Measurements from ENCODE around the gene REPIN1. TPM values are rescaled to one million over a fixed set of nuclear protein-coding genes. Genes with fewer than 3 reads are reported as not detected.

REPIN1 gene
- polyA plus RNA-seq, 2 of the 4 experiments (the other 2 are of a cell fraction): 48.1 to 101 TPM

DNA sequence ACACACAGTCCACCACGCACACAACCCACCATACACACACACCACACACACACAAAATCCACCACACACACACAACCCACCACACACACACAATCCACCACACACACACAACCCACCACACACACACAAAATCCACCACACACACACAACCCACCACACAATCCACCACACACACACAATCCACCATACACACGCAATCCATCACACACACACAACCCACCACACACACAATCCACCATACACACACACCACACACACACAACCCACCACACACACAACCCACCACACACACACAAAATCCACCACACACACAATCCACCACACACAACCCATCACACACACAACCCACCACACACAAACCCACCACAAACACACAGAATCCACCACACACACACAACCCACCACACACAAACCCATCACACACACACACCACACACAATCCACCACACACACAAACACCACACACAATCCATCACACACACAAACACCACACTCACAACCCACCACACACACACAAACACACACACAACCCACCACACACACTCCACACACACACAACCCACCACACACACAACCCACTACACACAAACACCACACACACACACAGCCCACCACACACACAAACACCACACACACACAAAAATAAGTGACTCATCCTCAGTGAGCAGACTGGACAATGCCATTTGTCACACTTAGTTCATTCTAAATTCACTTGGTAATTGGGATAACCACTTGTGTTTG, 8.8 kb upstream of the REPIN1 start:
- H3K4me1 ChIP-seq: peaks cover 3% of the 10 kb centered on the region; the same call in 1 of the 3 replicates
- no peak for FAIRE-seq
- DNase-seq (ENCODE audit: low read depth in 1 of 2, low spot score in 1 of 2): no peak
- POLR2A ChIA-PET: no interaction called here
- H3K4me2 ChIP-seq: no peak overlapping the region
- no peak overlapping the region for H3K27ac ChIP-seq
- WGBS (ENCODE audit: missing lambda C conversion rate): 90% methylated on average over 2 of the region's 2 CpGs
- TF ChIP-seq CHD4 (IDR thresholded peaks at IDR 0.05; ENCODE audit: borderline replicate concordance) (0 out of 2 replicates have a peak, but pooled peaks have one; percentile 33), RAD21 (conservative IDR thresholded peaks at IDR 0.05 in 1 of 2, IDR thresholded peaks at IDR 0.05 in 1 of 2) (no peak)
- TF ChIP-seq, protein P1, sequence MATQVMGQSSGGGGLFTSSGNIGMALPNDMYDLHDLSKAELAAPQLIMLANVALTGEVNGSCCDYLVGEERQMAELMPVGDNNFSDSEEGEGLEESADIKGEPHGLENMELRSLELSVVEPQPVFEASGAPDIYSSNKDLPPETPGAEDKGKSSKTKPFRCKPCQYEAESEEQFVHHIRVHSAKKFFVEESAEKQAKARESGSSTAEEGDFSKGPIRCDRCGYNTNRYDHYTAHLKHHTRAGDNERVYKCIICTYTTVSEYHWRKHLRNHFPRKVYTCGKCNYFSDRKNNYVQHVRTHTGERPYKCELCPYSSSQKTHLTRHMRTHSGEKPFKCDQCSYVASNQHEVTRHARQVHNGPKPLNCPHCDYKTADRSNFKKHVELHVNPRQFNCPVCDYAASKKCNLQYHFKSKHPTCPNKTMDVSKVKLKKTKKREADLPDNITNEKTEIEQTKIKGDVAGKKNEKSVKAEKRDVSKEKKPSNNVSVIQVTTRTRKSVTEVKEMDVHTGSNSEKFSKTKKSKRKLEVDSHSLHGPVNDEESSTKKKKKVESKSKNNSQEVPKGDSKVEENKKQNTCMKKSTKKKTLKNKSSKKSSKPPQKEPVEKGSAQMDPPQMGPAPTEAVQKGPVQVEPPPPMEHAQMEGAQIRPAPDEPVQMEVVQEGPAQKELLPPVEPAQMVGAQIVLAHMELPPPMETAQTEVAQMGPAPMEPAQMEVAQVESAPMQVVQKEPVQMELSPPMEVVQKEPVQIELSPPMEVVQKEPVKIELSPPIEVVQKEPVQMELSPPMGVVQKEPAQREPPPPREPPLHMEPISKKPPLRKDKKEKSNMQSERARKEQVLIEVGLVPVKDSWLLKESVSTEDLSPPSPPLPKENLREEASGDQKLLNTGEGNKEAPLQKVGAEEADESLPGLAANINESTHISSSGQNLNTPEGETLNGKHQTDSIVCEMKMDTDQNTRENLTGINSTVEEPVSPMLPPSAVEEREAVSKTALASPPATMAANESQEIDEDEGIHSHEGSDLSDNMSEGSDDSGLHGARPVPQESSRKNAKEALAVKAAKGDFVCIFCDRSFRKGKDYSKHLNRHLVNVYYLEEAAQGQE (IDR thresholded peaks at IDR 0.05): no peak
- H3K9me3 ChIP-seq: no peaks in the 10 kb centered on the region
- no peak for ATAC-seq
- no peak overlapping the region for H3K4me3 ChIP-seq
- CTCF ChIA-PET: no interaction called here

DNA sequence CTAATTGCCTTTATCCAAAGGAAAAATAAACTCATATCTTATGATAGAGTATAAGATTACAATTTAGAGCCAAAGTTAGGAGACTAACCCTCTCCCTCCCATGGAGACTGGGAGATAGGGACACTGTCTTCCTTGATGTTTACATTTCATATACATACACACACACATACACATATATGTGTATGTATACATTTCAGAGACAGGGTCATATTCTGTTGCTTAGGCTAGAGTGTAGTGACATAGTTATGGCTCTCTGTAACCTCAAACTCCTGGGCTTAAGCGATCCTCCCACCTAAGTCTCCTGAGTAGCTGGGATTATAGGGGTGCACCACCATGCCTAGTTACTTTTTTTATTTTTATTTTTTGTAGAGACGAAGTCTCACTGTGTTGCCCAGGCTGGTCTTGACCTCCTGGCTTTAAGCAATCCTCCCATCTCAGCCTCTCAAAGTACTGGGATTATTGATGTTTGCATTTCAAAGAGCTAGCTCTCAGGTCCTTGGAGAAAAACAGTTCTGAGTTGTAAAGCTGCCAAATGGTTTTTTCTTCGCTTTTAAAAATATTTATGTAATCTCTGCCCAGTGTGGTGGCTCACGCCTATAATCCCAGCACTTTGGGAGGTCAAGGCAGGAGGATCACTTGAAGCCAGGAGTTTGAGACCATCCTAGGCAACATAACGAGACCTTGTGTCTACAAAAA, 8.1 kb upstream of the REPIN1 start:
- ChIA-PET CTCF (no interaction called here), POLR2A (no interaction called here)
- TF ChIP-seq, protein P2, sequence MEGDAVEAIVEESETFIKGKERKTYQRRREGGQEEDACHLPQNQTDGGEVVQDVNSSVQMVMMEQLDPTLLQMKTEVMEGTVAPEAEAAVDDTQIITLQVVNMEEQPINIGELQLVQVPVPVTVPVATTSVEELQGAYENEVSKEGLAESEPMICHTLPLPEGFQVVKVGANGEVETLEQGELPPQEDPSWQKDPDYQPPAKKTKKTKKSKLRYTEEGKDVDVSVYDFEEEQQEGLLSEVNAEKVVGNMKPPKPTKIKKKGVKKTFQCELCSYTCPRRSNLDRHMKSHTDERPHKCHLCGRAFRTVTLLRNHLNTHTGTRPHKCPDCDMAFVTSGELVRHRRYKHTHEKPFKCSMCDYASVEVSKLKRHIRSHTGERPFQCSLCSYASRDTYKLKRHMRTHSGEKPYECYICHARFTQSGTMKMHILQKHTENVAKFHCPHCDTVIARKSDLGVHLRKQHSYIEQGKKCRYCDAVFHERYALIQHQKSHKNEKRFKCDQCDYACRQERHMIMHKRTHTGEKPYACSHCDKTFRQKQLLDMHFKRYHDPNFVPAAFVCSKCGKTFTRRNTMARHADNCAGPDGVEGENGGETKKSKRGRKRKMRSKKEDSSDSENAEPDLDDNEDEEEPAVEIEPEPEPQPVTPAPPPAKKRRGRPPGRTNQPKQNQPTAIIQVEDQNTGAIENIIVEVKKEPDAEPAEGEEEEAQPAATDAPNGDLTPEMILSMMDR (IDR thresholded peaks at IDR 0.05): no peak
- TF ChIP-seq MAFK (IDR thresholded peaks at IDR 0.05; ENCODE audit: partially characterized antibody) (no peak), CHD2 (IDR thresholded peaks at IDR 0.05; ENCODE audit: low read length, partially characterized antibody) (no peak), RCOR1 (IDR thresholded peaks at IDR 0.05; ENCODE audit: low read depth, low read length) (no peak), CBX2 (IDR thresholded peaks at IDR 0.05; ENCODE audit: borderline replicate concordance, low read depth) (no peak), ZC3H11A (IDR thresholded peaks at IDR 0.05) (no peak), HOXB13 (CRISPR knock-in tag; IDR thresholded peaks at IDR 0.05; ENCODE audit: low read depth) (no peak), MYC (IDR thresholded peaks at IDR 0.05; ENCODE audit: borderline replicate concordance, low read length) (no peak), FOXS1 (CRISPR knock-in tag; IDR thresholded peaks at IDR 0.05) (no peak)
- DNase-seq (ENCODE audit: low read depth in 1 of 2, low spot score in 1 of 2) (no peak), FAIRE-seq (no peak), ATAC-seq (no peak)
- Histone ChIP-seq H3K4me2 (no peak overlapping the region), H3K4me3 (no peak overlapping the region), H3K4me1 (no peaks in the 10 kb centered on the region; the same call in 2 of the 3 replicates), H3K9me3 (no peaks in the 10 kb centered on the region), H3K27ac (no peak overlapping the region)
- 65% methylated on average over 5 of the region's 5 CpGs for WGBS (ENCODE audit: missing lambda C conversion rate)

DNA sequence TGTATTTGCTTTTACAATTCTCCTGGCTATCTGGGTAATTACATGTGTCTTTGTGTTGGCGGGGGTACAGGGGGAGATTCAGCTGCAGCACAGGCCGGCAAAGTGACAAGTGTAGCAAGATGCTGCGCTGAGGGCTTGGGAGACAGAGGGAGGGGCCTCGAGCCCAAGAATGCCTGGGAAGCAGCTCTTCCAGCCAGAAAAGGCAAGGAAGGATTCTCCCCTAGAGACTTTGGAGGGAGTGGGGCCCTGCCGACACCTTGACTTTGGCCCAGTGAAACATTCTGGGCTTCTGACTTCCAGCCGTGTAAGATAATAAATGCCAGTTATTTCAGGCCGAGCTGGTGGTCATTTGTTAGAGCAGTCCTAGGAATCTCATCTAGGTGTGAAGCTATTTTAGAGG, 7.2 kb upstream of the REPIN1 start:
- no peak for TF ChIP-seq EHF (CRISPR knock-in tag; IDR thresholded peaks at IDR 0.05)
- no peak for TF ChIP-seq ZSCAN20 (CRISPR knock-in tag; IDR thresholded peaks at IDR 0.05)
- TF ChIP-seq, protein P3, sequence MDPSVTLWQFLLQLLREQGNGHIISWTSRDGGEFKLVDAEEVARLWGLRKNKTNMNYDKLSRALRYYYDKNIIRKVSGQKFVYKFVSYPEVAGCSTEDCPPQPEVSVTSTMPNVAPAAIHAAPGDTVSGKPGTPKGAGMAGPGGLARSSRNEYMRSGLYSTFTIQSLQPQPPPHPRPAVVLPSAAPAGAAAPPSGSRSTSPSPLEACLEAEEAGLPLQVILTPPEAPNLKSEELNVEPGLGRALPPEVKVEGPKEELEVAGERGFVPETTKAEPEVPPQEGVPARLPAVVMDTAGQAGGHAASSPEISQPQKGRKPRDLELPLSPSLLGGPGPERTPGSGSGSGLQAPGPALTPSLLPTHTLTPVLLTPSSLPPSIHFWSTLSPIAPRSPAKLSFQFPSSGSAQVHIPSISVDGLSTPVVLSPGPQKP (IDR thresholded peaks at IDR 0.05; ENCODE audit: low read depth, low read length): no peak
- TF ChIP-seq TP53 (CRISPR knock-in tag; IDR thresholded peaks at IDR 0.05): no peak
- TF ChIP-seq PHF8 (IDR thresholded peaks at IDR 0.05; ENCODE audit: borderline replicate concordance, low read depth): no peak
- TF ChIP-seq KDM5A (IDR thresholded peaks at IDR 0.05): no peak
- no peak for TF ChIP-seq GATA3 (IDR thresholded peaks at IDR 0.05; ENCODE audit: borderline replicate concordance)
- no peak for TF ChIP-seq ZNF302 (CRISPR knock-in tag; IDR thresholded peaks at IDR 0.05)
- TF ChIP-seq ESRRA (IDR thresholded peaks at IDR 0.05; ENCODE audit: borderline replicate concordance, low read length): no peak
- TF ChIP-seq FOSL2 (IDR thresholded peaks at IDR 0.05): no peak
- no peak for TF ChIP-seq FOSL2 (CRISPR knock-in tag; IDR thresholded peaks at IDR 0.05)
- TF ChIP-seq CHD2 (IDR thresholded peaks at IDR 0.05; ENCODE audit: low read length, partially characterized antibody): no peak
- no peak for TF ChIP-seq RAD21 (conservative IDR thresholded peaks at IDR 0.05 in 1 of 2, IDR thresholded peaks at IDR 0.05 in 1 of 2)
- Histone ChIP-seq H3K4me3 (no peak overlapping the region), H3K27ac (no peak overlapping the region), H3K9me3 (no peaks in the 10 kb centered on the region), H3K4me1 (no peaks in the 10 kb centered on the region), H3K4me2 (no peak overlapping the region)
- WGBS (ENCODE audit: missing lambda C conversion rate): 80% methylated on average over 7 of the region's 7 CpGs
- DNase-seq (ENCODE audit: low read depth in 1 of 2, low spot score in 1 of 2) (no peak), ATAC-seq (no peak), FAIRE-seq (no peak)
- ChIA-PET POLR2A (no interaction called here), CTCF (interaction anchor here (0.7 kb wide), 1 partner anchor 60 kb away, joined by 3 read pairs; no protein-coding TSS in a partner anchor)

Measured in A549 (cell line).